H9 (cell line): ENCODE measurements around the gene FGF6. TPM values are rescaled to one million over a fixed set of nuclear protein-coding genes. Genes with fewer than 3 reads are reported as not detected.

Source experiments
- DNase-seq: peaks from one replicate; pipeline ENCODE4 v3.0.0-alpha.2; 2017
- H2AFZ ChIP-seq: one replicate; pipeline ENCODE4 v1.6.1; 2013; ENCODE audit warnings: mild to moderate bottlenecking, low read length, control low read depth, moderate library complexity
- H2AK5ac ChIP-seq: 2 replicates; pipeline ENCODE4 v1.6.1; 2013; ENCODE audit warnings: low read length, control low read depth, mixed read lengths; ENCODE audit not compliant: insufficient read length
- H2BK120ac ChIP-seq: one replicate; pipeline ENCODE4 v1.6.1; 2013; ENCODE audit warnings: low read depth, mild to moderate bottlenecking, low read length, control low read depth, inconsistent platforms; ENCODE audit not compliant: poor library complexity, severe bottlenecking
- H2BK12ac ChIP-seq: 2 replicates; pipeline ENCODE4 v1.6.1; 2013; ENCODE audit warnings: low read length, control low read depth, mixed read lengths, low read depth; ENCODE audit not compliant: insufficient read length
- H2BK15ac ChIP-seq: 2 replicates; pipeline ENCODE4 v1.6.1; 2013; ENCODE audit warnings: low read depth, low read length, control low read depth
- H2BK20ac ChIP-seq: one replicate; pipeline ENCODE4 v1.6.1; 2013; ENCODE audit warnings: low read depth, mild to moderate bottlenecking, low read length, control low read depth, inconsistent platforms; ENCODE audit not compliant: poor library complexity, severe bottlenecking
- H2BK5ac ChIP-seq: 2 replicates; pipeline ENCODE4 v1.6.1; 2013; ENCODE audit warnings: low read length, control low read depth, mixed read lengths; ENCODE audit not compliant: insufficient read length
- H3K14ac ChIP-seq: 2 replicates; pipeline ENCODE4 v1.6.1; 2013; ENCODE audit warnings: low read length, control low read depth; ENCODE audit not compliant: insufficient read depth
- H3K18ac ChIP-seq: 2 replicates; pipeline ENCODE4 v1.6.1; 2013; ENCODE audit warnings: low read depth, mild to moderate bottlenecking, mixed read lengths, low read length, control low read depth; ENCODE audit not compliant: insufficient read length
- H3K23ac ChIP-seq: 2 replicates; pipeline ENCODE4 v1.6.1; 2013; ENCODE audit warnings: low read length, control low read depth, mixed read lengths, low read depth; ENCODE audit not compliant: insufficient read length
- H3K23me2 ChIP-seq: 2 replicates; pipeline ENCODE4 v1.6.1; 2013; ENCODE audit warnings: low read depth, mild to moderate bottlenecking, mixed read lengths, low read length, control low read depth; ENCODE audit not compliant: insufficient read length, poor library complexity, severe bottlenecking
- H3K27ac ChIP-seq: 2 replicates; pipeline ENCODE4 v1.5.1; 2013; ENCODE audit warnings: low read length, control low read depth, mixed read lengths, low read depth; ENCODE audit not compliant: insufficient read length
- H3K27me3 ChIP-seq: 2 replicates; pipeline ENCODE4 v1.6.1; 2013; ENCODE audit warnings: low read length, control low read depth, inconsistent platforms; ENCODE audit not compliant: insufficient read depth
- H3K4ac ChIP-seq: 2 replicates; pipeline ENCODE4 v1.6.1; 2013; ENCODE audit warnings: low read depth, mild to moderate bottlenecking, control low read depth, inconsistent platforms, low read length, moderate library complexity
- H3K4me1 ChIP-seq: 2 replicates; pipeline ENCODE4 v1.6.1; 2013; ENCODE audit warnings: low read length, control low read depth, inconsistent platforms; ENCODE audit not compliant: insufficient read depth
- H3K4me2 ChIP-seq: 2 replicates; pipeline ENCODE4 v1.6.1; 2013; ENCODE audit warnings: low read length, control low read depth, mixed read lengths; ENCODE audit not compliant: insufficient read length, insufficient read depth
- H3K56ac ChIP-seq: 2 replicates; pipeline ENCODE4 v1.6.1; 2013; ENCODE audit warnings: low read depth, mild to moderate bottlenecking, mixed read lengths, low read length, control low read depth; ENCODE audit not compliant: insufficient read length
- H3K79me1 ChIP-seq: 2 replicates; pipeline ENCODE4 v1.6.1; 2013; ENCODE audit warnings: low read depth, mild to moderate bottlenecking, moderate library complexity, low read length, control low read depth, inconsistent platforms; ENCODE audit not compliant: insufficient read depth, poor library complexity, severe bottlenecking
- H3K79me2 ChIP-seq: 2 replicates; pipeline ENCODE4 v1.6.1; 2013; ENCODE audit warnings: low read length, control low read depth, inconsistent platforms; ENCODE audit not compliant: insufficient read depth
- H3K9ac ChIP-seq: 2 replicates; pipeline ENCODE4 v1.6.1; 2013; ENCODE audit warnings: low read length, control low read depth, mixed read lengths; ENCODE audit not compliant: insufficient read length; ENCODE audit errors: extremely low read depth
- H3K9me3 ChIP-seq: one replicate; pipeline ENCODE4 v1.6.1; 2013; ENCODE audit warnings: low read depth, low read length, inconsistent platforms; ENCODE audit not compliant: control insufficient read depth
- H3T11ph ChIP-seq: one replicate; pipeline ENCODE4 v1.6.1; 2013; ENCODE audit warnings: mild to moderate bottlenecking, low read length, control low read depth, inconsistent platforms
- H4K20me1 ChIP-seq: one replicate; pipeline ENCODE4 v1.6.1; 2013; ENCODE audit not compliant: control insufficient read depth, insufficient read length, insufficient read depth
- H4K5ac ChIP-seq: 2 replicates; pipeline ENCODE4 v1.6.1; 2013; ENCODE audit warnings: low read depth, mild to moderate bottlenecking, mixed read lengths, low read length, control low read depth; ENCODE audit not compliant: insufficient read length
- H4K8ac ChIP-seq: replicated peaks from 2 replicates; pipeline ENCODE4 v1.6.1; 2013; ENCODE audit warnings: low read length, control low read depth, mixed read lengths, low read depth; ENCODE audit not compliant: insufficient read length
- H4K91ac ChIP-seq: 2 replicates; pipeline ENCODE4 v1.6.1; 2013; ENCODE audit warnings: low read depth, mild to moderate bottlenecking, moderate library complexity, mixed read lengths, low read length, control low read depth; ENCODE audit not compliant: insufficient read length
- H3K27ac Mint-ChIP-seq, 3 experiments: 2 replicates in 2 of 3; 3 replicates in 1 of 3; pipeline ENCODE4 v1.8.0; 2020 to 2021; ENCODE audit warnings: mixed read lengths in 3 of 3, mild to moderate bottlenecking in 1 of 3, moderate library complexity in 1 of 3
- H3K27me3 Mint-ChIP-seq: 2 replicates; pipeline ENCODE4 v1.8.0; 2021; ENCODE audit warnings: low read depth, mild to moderate bottlenecking, moderate library complexity, mixed read lengths
- H3K36me3 Mint-ChIP-seq, 3 experiments: 2 replicates in 2 of 3; 3 replicates in 1 of 3; pipeline ENCODE4 v1.8.0; 2020 to 2021; ENCODE audit warnings: low read depth in 3 of 3, mixed read lengths in 3 of 3; ENCODE audit not compliant: insufficient read depth in 1 of 3
- H3K4me1 Mint-ChIP-seq, 2 experiments: 2 replicates each; pipeline ENCODE4 v1.8.0; 2020; ENCODE audit warnings: mixed read lengths in 2 of 2
- H3K4me3 Mint-ChIP-seq, 2 experiments: 2 replicates in 1 of 2; 3 replicates in 1 of 2; pipeline ENCODE4 v1.8.0; 2020 to 2021; ENCODE audit warnings: mild to moderate bottlenecking in 2 of 2, mixed read lengths in 2 of 2, moderate library complexity in 1 of 2
- H3K9me3 Mint-ChIP-seq, 2 experiments: 2 replicates in 1 of 2; 3 replicates in 1 of 2; pipeline ENCODE4 v1.8.0; 2020; ENCODE audit warnings: mild to moderate bottlenecking in 2 of 2, mixed read lengths in 2 of 2, moderate library complexity in 1 of 2
- WGBS: extraction: QIAGEN DNeasy Blood & Tissue Kit; methylation state at CpG from one replicate; pipeline ENCODE4 v1.1.7; 2013; ENCODE audit warnings: missing lambda C conversion rate, low lambda C conversion rate, mixed read lengths; ENCODE audit not compliant: insufficient read length; ENCODE audit errors: extremely low coverage; 5-methylcytosine and 5-hydroxymethylcytosine counted together
- total RNA-seq: library from RNA; stranded (reverse); gene quantifications from 2 replicates; pipeline ENCODE4 v1.2.1, GENCODE V29; 2021
- TF ChIP-seq, protein P1 (sequence below): fragments of 200-600 bp; sonication (generic); conservative IDR thresholded peaks from 3 replicates; pipeline ENCODE4 v1.8.0; 2021; ENCODE audit warnings: antibody characterized with exemption, mild to moderate bottlenecking

FGF6 gene
- total RNA-seq, 1 experiment from 2014 or later: not detected

DNA sequence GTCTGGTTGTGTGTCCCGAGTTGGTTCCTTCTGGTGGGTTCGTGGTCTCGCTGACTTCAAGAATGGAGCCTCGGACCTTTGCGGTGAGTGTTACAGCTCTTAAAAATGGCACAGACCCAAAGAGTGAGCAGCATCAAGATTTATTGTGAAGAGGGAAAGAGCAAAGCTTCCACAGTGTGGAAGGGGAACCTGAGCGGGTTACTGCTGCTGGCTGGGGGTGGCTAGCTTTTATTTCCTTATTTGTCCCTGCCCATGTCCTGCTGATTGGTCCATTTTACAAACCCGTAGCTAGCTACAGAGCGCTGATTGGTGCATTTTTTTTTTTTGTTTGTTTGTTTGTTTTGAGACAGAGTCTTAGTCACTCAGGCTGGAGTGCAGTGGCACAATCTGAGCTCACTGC lies 29.3 kb downstream of the FGF6 start:
- WGBS: no CpG with 5 or more reads among the region's 8 CpGs
- TF ChIP-seq, protein P1, sequence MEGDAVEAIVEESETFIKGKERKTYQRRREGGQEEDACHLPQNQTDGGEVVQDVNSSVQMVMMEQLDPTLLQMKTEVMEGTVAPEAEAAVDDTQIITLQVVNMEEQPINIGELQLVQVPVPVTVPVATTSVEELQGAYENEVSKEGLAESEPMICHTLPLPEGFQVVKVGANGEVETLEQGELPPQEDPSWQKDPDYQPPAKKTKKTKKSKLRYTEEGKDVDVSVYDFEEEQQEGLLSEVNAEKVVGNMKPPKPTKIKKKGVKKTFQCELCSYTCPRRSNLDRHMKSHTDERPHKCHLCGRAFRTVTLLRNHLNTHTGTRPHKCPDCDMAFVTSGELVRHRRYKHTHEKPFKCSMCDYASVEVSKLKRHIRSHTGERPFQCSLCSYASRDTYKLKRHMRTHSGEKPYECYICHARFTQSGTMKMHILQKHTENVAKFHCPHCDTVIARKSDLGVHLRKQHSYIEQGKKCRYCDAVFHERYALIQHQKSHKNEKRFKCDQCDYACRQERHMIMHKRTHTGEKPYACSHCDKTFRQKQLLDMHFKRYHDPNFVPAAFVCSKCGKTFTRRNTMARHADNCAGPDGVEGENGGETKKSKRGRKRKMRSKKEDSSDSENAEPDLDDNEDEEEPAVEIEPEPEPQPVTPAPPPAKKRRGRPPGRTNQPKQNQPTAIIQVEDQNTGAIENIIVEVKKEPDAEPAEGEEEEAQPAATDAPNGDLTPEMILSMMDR: no peak
- Histone ChIP-seq H3K56ac (no peak overlapping the region), H3K18ac (no peak overlapping the region), H4K20me1 (peaks cover 2% of the 10 kb centered on the region), H3K4me1 (no peaks in the 10 kb centered on the region), H3K9me3 (no peaks in the 10 kb centered on the region), H2BK12ac (no peak overlapping the region), H3K23ac (no peak overlapping the region), H3K14ac (no peak overlapping the region), H3K23me2 (no peaks in the 10 kb centered on the region), H3T11ph (no peak overlapping the region), H3K4me2 (no peak overlapping the region), H3K4ac (no peak overlapping the region), H3K79me2 (no peaks in the 10 kb centered on the region), H2AK5ac (no peak overlapping the region), H3K27ac (no peak overlapping the region), H4K91ac (no peak overlapping the region), H2BK5ac (no peak overlapping the region), H3K79me1 (no peaks in the 10 kb centered on the region), H3K9ac (no peak overlapping the region), H2BK120ac (no peak overlapping the region), H4K5ac (no peak overlapping the region), H2BK15ac (no peak overlapping the region), H2BK20ac (no peak overlapping the region), H2AFZ (no peak overlapping the region), H4K8ac (no peak overlapping the region), H3K27me3 (no peaks in the 10 kb centered on the region)
- H3K27me3 Mint-ChIP-seq: peaks cover 7% of the 10 kb centered on the region
- no peaks in the 10 kb centered on the region for H3K9me3 Mint-ChIP-seq
- no peak overlapping the region; a peak in 1 of 7 replicates for H3K27ac Mint-ChIP-seq
- no peaks in the 10 kb centered on the region for H3K36me3 Mint-ChIP-seq
- DNase-seq: no peak
- peaks cover 3 to 9% of the 10 kb centered on the region in 2 experiments; a peak in 2 of 4 replicates for H3K4me1 Mint-ChIP-seq
- H3K4me3 Mint-ChIP-seq: no peak overlapping the region
